Mesendoderm (in vitro differentiated cells): Measurements from ENCODE around the gene OR8B12. TPM values are rescaled to one million over a fixed set of nuclear protein-coding genes. Genes with fewer than 3 reads are reported as not detected.
A peak's percentile ranks its signal among the peaks of the same experiment; 100 is the strongest.

Experiments
- DNase-seq: peaks from one replicate; pipeline ENCODE4 v3.0.0; 2013
- H2AK5ac ChIP-seq: 2 replicates; pipeline ENCODE4 v1.6.1; 2013; ENCODE audit warnings: low read length, inconsistent platforms
- H2BK120ac ChIP-seq: 2 replicates; pipeline ENCODE4 v1.6.1; 2013; ENCODE audit warnings: low read depth, mild to moderate bottlenecking, low read length, moderate library complexity, mixed read lengths
- H2BK15ac ChIP-seq: replicated peaks from 2 replicates; pipeline ENCODE4 v1.6.1; 2013; ENCODE audit warnings: low read depth, mild to moderate bottlenecking, moderate library complexity
- H2BK5ac ChIP-seq: 2 replicates; pipeline ENCODE4 v1.6.1; 2013; ENCODE audit warnings: low read length, inconsistent platforms
- H3K18ac ChIP-seq: 2 replicates; pipeline ENCODE4 v1.6.1; 2013; ENCODE audit warnings: mild to moderate bottlenecking, low read length, mixed read lengths
- H3K23ac ChIP-seq: one replicate; pipeline ENCODE4 v1.6.1; 2013; ENCODE audit warnings: low read length
- H3K27ac ChIP-seq: 2 replicates; pipeline ENCODE4 v1.5.1; 2013; ENCODE audit warnings: low read depth, mild to moderate bottlenecking, inconsistent platforms, low read length, moderate library complexity
- H3K27me3 ChIP-seq: 2 replicates; pipeline ENCODE4 v1.6.1; 2013; ENCODE audit warnings: low read length, control low read depth, mild to moderate bottlenecking, inconsistent platforms; ENCODE audit not compliant: insufficient read depth, poor library complexity
- H3K36me3 ChIP-seq: 2 replicates; pipeline ENCODE4 v1.6.1; 2013; ENCODE audit warnings: low read length, inconsistent platforms; ENCODE audit not compliant: control insufficient read depth, insufficient read depth
- H3K4ac ChIP-seq: one replicate; pipeline ENCODE4 v1.6.1; 2013; ENCODE audit warnings: low read depth, mild to moderate bottlenecking, low read length, moderate library complexity
- H3K4me1 ChIP-seq: 2 replicates; pipeline ENCODE4 v1.6.1; 2013; ENCODE audit warnings: low read depth, low read length, inconsistent platforms; ENCODE audit not compliant: control insufficient read depth
- H3K4me2 ChIP-seq: 2 replicates; pipeline ENCODE4 v1.6.1; 2013; ENCODE audit warnings: low read length
- H3K4me3 ChIP-seq: 2 replicates; pipeline ENCODE4 v1.5.1; 2013; ENCODE audit warnings: mild to moderate bottlenecking, low read length
- H3K56ac ChIP-seq: one replicate; pipeline ENCODE4 v1.6.1; 2013; ENCODE audit warnings: low read length
- H3K79me1 ChIP-seq: 2 replicates; pipeline ENCODE4 v1.6.1; 2013; ENCODE audit warnings: low read length, inconsistent platforms
- H3K79me2 ChIP-seq: 2 replicates; pipeline ENCODE4 v1.6.1; 2013; ENCODE audit warnings: mild to moderate bottlenecking, low read length; ENCODE audit not compliant: control insufficient read depth, insufficient read depth
- H3K9ac ChIP-seq: 2 replicates; pipeline ENCODE4 v1.6.1; 2013; ENCODE audit warnings: low read length, inconsistent platforms
- H4K5ac ChIP-seq: one replicate; pipeline ENCODE4 v1.6.1; 2013; ENCODE audit warnings: low read length
- H4K8ac ChIP-seq: one replicate; pipeline ENCODE4 v1.6.1; 2013; ENCODE audit warnings: low read depth, mild to moderate bottlenecking, control low read depth, low read length, moderate library complexity
- WGBS: extraction: QIAGEN DNeasy Blood & Tissue Kit; methylation state at CpG from one replicate; pipeline ENCODE4 v1.1.7; 2013; ENCODE audit warnings: low lambda C conversion rate, missing lambda C conversion rate; ENCODE audit not compliant: insufficient coverage; ENCODE audit errors: extremely low coverage; 5-methylcytosine and 5-hydroxymethylcytosine counted together
- polyA plus RNA-seq, 2 experiments: library from polyadenylated mRNA; stranded (reverse); fragments of 200-250 nt; gene quantifications; one replicate each; pipeline ENCODE4 v1.2.3, GENCODE V29; 2013

OR8B12 gene, protein sequence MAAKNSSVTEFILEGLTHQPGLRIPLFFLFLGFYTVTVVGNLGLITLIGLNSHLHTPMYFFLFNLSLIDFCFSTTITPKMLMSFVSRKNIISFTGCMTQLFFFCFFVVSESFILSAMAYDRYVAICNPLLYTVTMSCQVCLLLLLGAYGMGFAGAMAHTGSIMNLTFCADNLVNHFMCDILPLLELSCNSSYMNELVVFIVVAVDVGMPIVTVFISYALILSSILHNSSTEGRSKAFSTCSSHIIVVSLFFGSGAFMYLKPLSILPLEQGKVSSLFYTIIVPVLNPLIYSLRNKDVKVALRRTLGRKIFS
- not detected for polyA plus RNA-seq (2013, experiment 1 of 2)
- polyA plus RNA-seq (2013, experiment 2 of 2), result not detected

DNA sequence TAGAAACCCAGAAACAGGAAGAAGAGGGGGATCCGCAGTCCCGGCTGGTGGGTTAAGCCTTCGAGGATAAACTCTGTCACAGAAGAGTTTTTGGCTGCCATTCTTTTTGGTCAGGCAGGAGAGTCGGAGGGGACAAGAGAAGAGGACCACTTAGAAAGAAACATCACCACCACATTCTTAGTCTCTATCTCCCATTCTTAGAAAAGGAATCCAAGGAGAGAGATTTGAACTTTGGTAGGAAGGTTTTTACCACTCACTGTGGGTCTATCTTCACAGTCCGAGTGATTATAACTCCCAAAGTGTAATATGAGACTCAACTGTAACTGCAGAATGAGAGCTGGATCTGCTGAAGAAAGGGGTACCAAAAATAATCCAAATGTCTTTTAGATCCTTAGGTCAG is at the start of gene OR8B12:
Gene OR8B12 (minus strand): TSS at position 101 of the 400 bp plus-strand sequence. CDS start 0 bp downstream, at position 101.
- Histone ChIP-seq H3K9ac (no peak within 1 kb of the TSS), H3K18ac (no peak within 1 kb of the TSS), H2BK5ac (no peak within 1 kb of the TSS), H3K79me1 (no peaks in the 10 kb centered on the region), H2BK120ac (no peak within 1 kb of the TSS), H3K56ac (no peak within 1 kb of the TSS), H3K27me3 (no peaks in the 10 kb centered on the region), H3K36me3 (no peaks in the 10 kb centered on the region), H3K4me3 (no peak within 1 kb of the TSS), H3K4me2 (no peak within 1 kb of the TSS), H4K5ac (no peak within 1 kb of the TSS), H3K27ac (no peak within 1 kb of the TSS), H2BK15ac (no peak within 1 kb of the TSS), H3K4ac (no peak within 1 kb of the TSS), H3K23ac (no peak within 1 kb of the TSS), H3K4me1 (no peaks in the 10 kb centered on the region), H4K8ac (no peak within 1 kb of the TSS), H2AK5ac (no peak within 1 kb of the TSS), H3K79me2 (no peaks in the 10 kb centered on the region)
- no CpG with 5 or more reads among the region's 5 CpGs for WGBS
- DNase-seq, result no peak

DNA sequence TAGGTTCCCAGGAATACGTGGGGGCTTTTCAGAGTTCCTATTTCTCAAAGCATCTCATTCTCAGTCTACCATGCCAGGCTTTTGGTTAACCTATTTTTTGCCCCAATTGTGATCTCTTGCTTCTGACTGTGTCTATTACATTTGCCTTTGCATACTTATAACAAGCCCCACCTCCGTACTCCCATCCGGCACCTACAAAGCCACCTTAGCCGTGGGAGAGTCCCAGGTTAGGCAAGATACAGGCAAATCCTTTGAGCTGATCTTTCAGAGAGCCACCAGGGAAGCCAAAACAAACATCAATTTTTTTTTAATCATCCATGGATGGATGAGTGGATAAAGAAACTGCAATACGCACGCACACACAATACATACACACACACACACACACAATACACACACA is 49.2 kb upstream of the OR8B12 start:
- H3K56ac ChIP-seq, result no peak overlapping the region
- H3K79me2 ChIP-seq, result no peaks in the 10 kb centered on the region
- H3K27me3 ChIP-seq, result no peaks in the 10 kb centered on the region
- no peak overlapping the region for H4K5ac ChIP-seq
- H3K23ac ChIP-seq, result no peak overlapping the region
- no peak overlapping the region for H2BK5ac ChIP-seq
- no peaks in the 10 kb centered on the region for H3K36me3 ChIP-seq
- H2AK5ac ChIP-seq, result no peak overlapping the region
- no CpG with 5 or more reads among the region's 6 CpGs for WGBS
- no peak for DNase-seq
- H3K4me1 ChIP-seq, result no peaks in the 10 kb centered on the region
- no peak overlapping the region for H3K4me3 ChIP-seq
- H4K8ac ChIP-seq, result no peak overlapping the region
- H3K4ac ChIP-seq, result no peak overlapping the region
- no peak overlapping the region for H3K18ac ChIP-seq
- no peak overlapping the region for H2BK120ac ChIP-seq
- no peak overlapping the region for H2BK15ac ChIP-seq
- H3K79me1 ChIP-seq, result no peaks in the 10 kb centered on the region
- H3K9ac ChIP-seq, result no peak overlapping the region
- H3K27ac ChIP-seq, result no peak overlapping the region
- no peak overlapping the region for H3K4me2 ChIP-seq

DNA sequence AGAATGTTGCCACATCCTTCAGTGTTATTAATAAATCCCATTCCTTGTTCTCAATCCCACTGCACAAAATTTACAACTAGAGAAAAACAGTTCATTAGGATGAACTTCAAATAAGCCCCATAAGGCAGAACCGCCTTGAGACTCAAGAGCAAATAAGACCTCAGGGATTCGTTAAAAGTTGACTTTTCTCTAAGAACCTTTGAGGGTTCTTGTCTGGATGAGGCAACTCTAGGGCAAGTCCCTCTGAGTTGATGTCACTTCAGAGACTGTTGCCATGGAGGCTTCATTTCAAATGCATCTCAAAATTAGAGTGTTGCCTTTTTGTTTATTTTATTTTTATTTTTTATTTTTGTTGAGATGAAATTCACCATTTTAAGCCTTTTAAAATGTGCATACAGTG is 48.0 kb upstream of the OR8B12 start:
- Histone ChIP-seq H3K79me1 (no peaks in the 10 kb centered on the region), H4K5ac (no peak overlapping the region), H3K4ac (no peak overlapping the region), H3K27me3 (no peaks in the 10 kb centered on the region), H3K9ac (no peak overlapping the region), H3K79me2 (no peaks in the 10 kb centered on the region), H3K36me3 (no peaks in the 10 kb centered on the region), H3K4me3 (no peak overlapping the region), H3K56ac (no peak overlapping the region), H2AK5ac (no peak overlapping the region), H2BK15ac (no peak overlapping the region), H3K27ac (no peak overlapping the region), H2BK120ac (no peak overlapping the region), H3K4me2 (no peak overlapping the region), H4K8ac (no peak overlapping the region), H3K23ac (no peak overlapping the region), H3K4me1 (no peaks in the 10 kb centered on the region), H2BK5ac (no peak overlapping the region), H3K18ac (no peak overlapping the region)
- no peak for DNase-seq
- WGBS, result no CpG with 5 or more reads among the region's 2 CpGs

DNA sequence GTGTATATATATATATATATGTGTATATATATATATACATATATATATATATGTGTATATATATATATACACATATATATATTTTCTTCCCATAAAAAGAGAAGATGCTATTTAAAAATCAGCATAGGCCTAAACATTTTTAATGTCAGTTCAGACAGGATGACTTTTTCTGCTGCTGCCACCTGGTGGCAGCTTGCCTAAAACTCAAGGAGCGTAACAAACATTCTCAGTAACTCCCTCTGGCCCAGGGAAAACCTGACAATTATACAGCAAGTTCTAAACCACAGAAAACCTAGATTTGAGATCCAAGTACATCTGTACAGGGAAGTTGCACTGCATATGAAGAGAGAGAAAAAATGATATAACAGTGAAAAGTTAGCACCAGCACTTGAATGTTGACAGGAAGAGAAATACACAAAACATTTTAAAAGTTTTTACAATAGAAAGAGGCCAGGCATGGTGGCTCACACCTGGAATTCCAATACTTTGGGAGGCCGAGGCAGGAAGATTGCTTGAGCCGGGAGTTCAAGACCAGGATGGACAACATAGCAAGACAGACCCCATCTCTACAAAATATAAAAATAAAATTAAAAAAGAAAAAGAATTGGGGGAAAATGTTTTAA is 42.9 kb upstream of the OR8B12 start:
- no peaks in the 10 kb centered on the region for H3K36me3 ChIP-seq
- no peak overlapping the region for H2AK5ac ChIP-seq
- H4K8ac ChIP-seq, result no peak overlapping the region
- H3K9ac ChIP-seq, result no peak overlapping the region
- H3K79me2 ChIP-seq, result no peaks in the 10 kb centered on the region
- no CpG with 5 or more reads among the region's 3 CpGs for WGBS
- H3K27me3 ChIP-seq, result no peaks in the 10 kb centered on the region
- peak; percentile 66 for DNase-seq
- no peak overlapping the region for H2BK120ac ChIP-seq
- H3K4ac ChIP-seq, result peak overlapping the region; percentile 16
- no peak overlapping the region for H3K4me2 ChIP-seq
- H3K18ac ChIP-seq, result no peak overlapping the region
- no peak overlapping the region for H3K27ac ChIP-seq
- H3K56ac ChIP-seq, result no peak overlapping the region
- H2BK15ac ChIP-seq, result no peak overlapping the region
- H3K79me1 ChIP-seq, result no peaks in the 10 kb centered on the region
- H3K23ac ChIP-seq, result no peak overlapping the region
- no peak overlapping the region for H2BK5ac ChIP-seq
- H4K5ac ChIP-seq, result no peak overlapping the region
- H3K4me3 ChIP-seq, result no peak overlapping the region
- H3K4me1 ChIP-seq, result no peaks in the 10 kb centered on the region

DNA sequence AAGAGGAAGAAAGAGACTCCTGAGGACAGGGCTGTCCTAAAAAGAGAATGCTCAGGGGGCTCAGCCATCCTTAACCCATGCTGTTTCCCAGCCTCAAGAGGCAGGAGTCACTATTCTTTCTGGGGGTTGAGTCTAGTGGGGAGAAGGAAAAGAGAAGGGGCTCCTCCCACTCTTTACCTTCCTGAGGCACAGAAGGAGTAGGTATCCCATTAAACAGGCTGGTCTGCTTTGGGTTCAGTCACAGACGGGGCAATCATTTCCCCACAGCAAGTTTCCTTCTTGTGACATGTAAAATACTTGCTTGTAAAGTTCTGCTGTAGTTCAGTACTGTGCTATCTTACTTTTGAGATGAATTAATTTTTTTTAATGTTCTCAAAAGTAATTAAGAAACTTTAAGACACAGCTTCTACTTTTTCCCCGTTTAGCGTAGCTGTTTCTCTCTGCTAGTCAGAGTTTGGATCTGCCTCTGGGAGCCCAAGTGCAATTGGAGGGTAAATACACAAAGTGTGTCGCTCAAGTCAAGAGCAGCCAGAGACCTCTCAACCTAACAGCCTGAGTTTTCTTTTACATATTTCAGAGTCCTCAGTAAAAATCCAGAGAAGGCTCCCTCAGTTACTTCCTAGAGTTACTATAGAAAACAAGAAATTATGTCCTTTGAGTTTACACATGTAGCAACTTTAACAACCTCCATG is 41.4 kb upstream of the OR8B12 start:
- H3K56ac ChIP-seq, result no peak overlapping the region
- H2BK120ac ChIP-seq, result no peak overlapping the region
- no peak overlapping the region for H2BK5ac ChIP-seq
- no peak overlapping the region for H4K8ac ChIP-seq
- no peak overlapping the region for H3K4ac ChIP-seq
- H2AK5ac ChIP-seq, result no peak overlapping the region
- no peak overlapping the region for H4K5ac ChIP-seq
- H3K27me3 ChIP-seq, result no peaks in the 10 kb centered on the region
- H3K23ac ChIP-seq, result no peak overlapping the region
- H3K4me1 ChIP-seq, result no peaks in the 10 kb centered on the region
- H2BK15ac ChIP-seq, result no peak overlapping the region
- H3K4me2 ChIP-seq, result no peak overlapping the region
- no peak overlapping the region for H3K4me3 ChIP-seq
- H3K18ac ChIP-seq, result no peak overlapping the region
- H3K79me1 ChIP-seq, result no peaks in the 10 kb centered on the region
- H3K79me2 ChIP-seq, result no peaks in the 10 kb centered on the region
- H3K36me3 ChIP-seq, result no peaks in the 10 kb centered on the region
- WGBS, result no CpG with 5 or more reads among the region's 4 CpGs
- DNase-seq, result no peak
- H3K27ac ChIP-seq, result no peak overlapping the region
- no peak overlapping the region for H3K9ac ChIP-seq
